ENCODE data around the gene LIMS1. TPM values are rescaled to one million over a fixed set of nuclear protein-coding genes. Genes with fewer than 3 reads are reported as not detected.

The LIMS1 gene
- total and polyA plus RNA-seq, 2 of the 13 experiments (the other 11 are each of a cell fraction or from before 2014, with no cell fraction given): 38.3 to 49.6 TPM

DNA sequence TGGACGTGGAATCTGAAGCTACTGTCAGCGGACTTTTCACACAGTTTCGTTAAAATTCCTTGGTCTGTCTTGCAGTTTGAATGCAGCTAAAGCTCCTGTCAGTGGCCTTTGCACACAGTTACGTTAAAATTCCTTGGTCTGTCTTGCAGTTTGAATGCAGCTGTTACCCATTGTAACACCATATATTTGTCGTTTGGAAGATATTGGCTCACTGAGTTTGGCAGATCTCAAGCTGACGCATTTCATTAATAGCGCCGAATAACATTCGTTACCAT is 1.0 kb downstream of the LIMS1 start (continued):
- 0 out of 2 replicates have a peak, but pooled peaks have one; percentile 15 for TF ChIP-seq ZNF879 (CRISPR knock-in tag; IDR thresholded peaks at IDR 0.05)
- TF ChIP-seq, protein P1, sequence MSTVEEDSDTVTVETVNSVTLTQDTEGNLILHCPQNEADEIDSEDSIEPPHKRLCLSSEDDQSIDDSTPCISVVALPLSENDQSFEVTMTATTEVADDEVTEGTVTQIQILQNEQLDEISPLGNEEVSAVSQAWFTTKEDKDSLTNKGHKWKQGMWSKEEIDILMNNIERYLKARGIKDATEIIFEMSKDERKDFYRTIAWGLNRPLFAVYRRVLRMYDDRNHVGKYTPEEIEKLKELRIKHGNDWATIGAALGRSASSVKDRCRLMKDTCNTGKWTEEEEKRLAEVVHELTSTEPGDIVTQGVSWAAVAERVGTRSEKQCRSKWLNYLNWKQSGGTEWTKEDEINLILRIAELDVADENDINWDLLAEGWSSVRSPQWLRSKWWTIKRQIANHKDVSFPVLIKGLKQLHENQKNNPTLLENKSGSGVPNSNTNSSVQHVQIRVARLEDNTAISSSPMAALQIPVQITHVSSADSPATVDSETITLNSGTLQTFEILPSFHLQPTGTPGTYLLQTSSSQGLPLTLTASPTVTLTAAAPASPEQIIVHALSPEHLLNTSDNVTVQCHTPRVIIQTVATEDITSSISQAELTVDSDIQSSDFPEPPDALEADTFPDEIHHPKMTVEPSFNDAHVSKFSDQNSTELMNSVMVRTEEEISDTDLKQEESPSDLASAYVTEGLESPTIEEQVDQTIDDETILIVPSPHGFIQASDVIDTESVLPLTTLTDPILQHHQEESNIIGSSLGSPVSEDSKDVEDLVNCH (CRISPR knock-in tag; IDR thresholded peaks at IDR 0.05): no peak
- no peak for TF ChIP-seq ZKSCAN8 (CRISPR knock-in tag; IDR thresholded peaks at IDR 0.05; ENCODE audit: borderline replicate concordance)
- peak; percentile 36 for TF ChIP-seq ASH2L (IDR thresholded peaks at IDR 0.05; ENCODE audit: insufficient read length, low read depth, low read length)
- no peak for TF ChIP-seq ZBTB21 (CRISPR knock-in tag; IDR thresholded peaks at IDR 0.05)
- no peak for TF ChIP-seq ZNF775 (CRISPR knock-in tag; IDR thresholded peaks at IDR 0.05; ENCODE audit: borderline replicate concordance)
- TF ChIP-seq ZKSCAN5 (CRISPR knock-in tag; IDR thresholded peaks at IDR 0.05): no peak
- TF ChIP-seq SOX5 (CRISPR knock-in tag; IDR thresholded peaks at IDR 0.05; ENCODE audit: borderline replicate concordance): no peak
- no peak for TF ChIP-seq ARID2 (CRISPR knock-in tag; IDR thresholded peaks at IDR 0.05; ENCODE audit: borderline replicate concordance)
- TF ChIP-seq ZNF558 (CRISPR knock-in tag; IDR thresholded peaks at IDR 0.05; ENCODE audit: borderline replicate concordance): no peak
- TF ChIP-seq MED8 (CRISPR knock-in tag; IDR thresholded peaks at IDR 0.05; ENCODE audit: insufficient replicate concordance): no peak
- TF ChIP-seq ZNF451 (CRISPR knock-in tag; IDR thresholded peaks at IDR 0.05): no peak
- no peak for TF ChIP-seq ZBTB20 (CRISPR knock-in tag; IDR thresholded peaks at IDR 0.05; ENCODE audit: borderline replicate concordance, low read depth)
- TF ChIP-seq DNMT3B (CRISPR knock-in tag; conservative IDR thresholded peaks at IDR 0.05): no peak
- TF ChIP-seq ZNF547 (CRISPR knock-in tag; IDR thresholded peaks at IDR 0.05): no peak
- 0 out of 2 replicates have a peak, but pooled peaks have one; percentile 43 for TF ChIP-seq HDAC2 (CRISPR knock-in tag; IDR thresholded peaks at IDR 0.05)
- TF ChIP-seq CCAR2 (optimal IDR thresholded peaks at IDR 0.05; ENCODE audit: low read depth, low read length): no peak
- TF ChIP-seq BCL6 (CRISPR knock-in tag; IDR thresholded peaks at IDR 0.05): peak; percentile 7; the same call in 1 of the 2 replicates
